Measurements from ENCODE around the gene FAM221B.

GRCh38 chr9:35774907-35775635 lies 53.5 kb downstream of the FAM221B start:
- TF ChIP-seq CTCF (IDR thresholded peaks at IDR 0.05) (no peak), POLR2A (IDR thresholded peaks at IDR 0.05) (no peak)

Measured in Peyer's patch (tissue), 4 donors.